ENCODE data around the gene IL6. TPM values are rescaled to one million over a fixed set of nuclear protein-coding genes. Genes with fewer than 3 reads are reported as not detected.

Gene IL6
- total RNA-seq, 1 experiment from 2014 or later = not detected

GRCh38 chr7:22723181-22723601 lies 3.8 kb upstream of the IL6 start:
- ChIA-PET CTCF (interaction anchor here (7.4 kb wide), 1 partner anchor 163 kb away, joined by 195 read pairs; no protein-coding TSS in a partner anchor), POLR2A (no interaction called here)
- no peak for DNase-seq (ENCODE audit: low read depth, low spot score)

GRCh38 chr7:22723637-22724036 lies 3.4 kb upstream of the IL6 start:
- Histone ChIP-seq H3K79me2 (ENCODE audit: insufficient read depth, low read length) (no peaks in the 10 kb centered on the region), H3K9ac (ENCODE audit: low read length) (no peak overlapping the region), H3K9me3 (ENCODE audit: control insufficient read depth in 1 of 2, insufficient read depth in 1 of 2, low read depth in 1 of 2, low read length in 2 of 2) (no peaks in the 10 kb centered on the region), H3K4me2 (ENCODE audit: low read length) (no peak overlapping the region), H3K27ac (ENCODE audit: low read depth, low read length) (no peak overlapping the region), H4K20me1 (ENCODE audit: insufficient read depth) (no peaks in the 10 kb centered on the region), H3K4me3 (replicated peaks in 1 of 2; ENCODE audit: low read depth in 1 of 2, low read length in 2 of 2) (no peak overlapping the region), H2AFZ (ENCODE audit: low read depth, low read length, poor library complexity, severe bottlenecking) (no peak overlapping the region), H3K36me3 (ENCODE audit: control insufficient read depth in 1 of 2, insufficient read depth in 2 of 2, low read length in 2 of 2) (no peaks in the 10 kb centered on the region), H3K4me1 (ENCODE audit: control insufficient read depth in 1 of 2, insufficient read depth in 2 of 2, low read length in 2 of 2) (peaks cover 0 to 12% of the 10 kb centered on the region in 2 experiments; a peak in 1 of 4 replicates), H3K27me3 (ENCODE audit: insufficient read depth, low read length) (no peaks in the 10 kb centered on the region), H3K9me2 (ENCODE audit: insufficient read depth) (no peaks in the 10 kb centered on the region)
- intact Hi-C loops (cut with micrococcal nuclease) = no loop called here
- ChIA-PET POLR2A (no interaction called here), CTCF (interaction anchor here (1.4 to 7.4 kb wide), 3 partner anchors 59 to 363 kb away, joined by 4 to 195 read pairs (median 5); no protein-coding TSS in a partner anchor), RAD21 (ENCODE audit: low non-redundant PET in 1 of 2, low total read pairs in 2 of 2, uncharacterized antibody in 2 of 2, unreplicated experiment in 2 of 2) (interaction anchor here in 1 of 2 experiments (1.2 kb wide), 1 partner anchor 163 kb away, joined by 3 read pairs; no protein-coding TSS in a partner anchor)
- ATAC-seq = no peak
- BruUV-seq (replicated peaks) = no TSS peak
- no peak for DNase-seq (ENCODE audit: low read depth, low spot score)
- TF ChIP-seq EZH2 (IDR thresholded peaks at IDR 0.05) = no peak
- no peak for TF ChIP-seq SP1 (IDR thresholded peaks at IDR 0.05; ENCODE audit: low read depth)
- no peak for TF ChIP-seq MAX (IDR thresholded peaks at IDR 0.05)
- no peak for TF ChIP-seq REST (IDR thresholded peaks at IDR 0.05; ENCODE audit: low read depth)
- TF ChIP-seq RAD21 (IDR thresholded peaks at IDR 0.05; ENCODE audit: low read depth) = no peak
- TF ChIP-seq ZNF274 (IDR thresholded peaks at IDR 0.05; ENCODE audit: low read depth, low read length) = no peak
- no peak for TF ChIP-seq EZH2phosphoT487 (IDR thresholded peaks at IDR 0.05; ENCODE audit: borderline replicate concordance)
- TF ChIP-seq ELF1 (IDR thresholded peaks at IDR 0.05; ENCODE audit: borderline replicate concordance, low read depth) = no peak
- no peak for TF ChIP-seq CBX3 (IDR thresholded peaks at IDR 0.05; ENCODE audit: low read depth)
- no peak for TF ChIP-seq ATF3 (IDR thresholded peaks at IDR 0.05)

More at GRCh38 chr7:22723181-22723601, 3.8 kb upstream of the IL6 start:
- H3K9ac ChIP-seq (ENCODE audit: low read length) = no peak overlapping the region
- no TSS peak for BruUV-seq (replicated peaks)
- H3K4me1 ChIP-seq (ENCODE audit: control insufficient read depth in 1 of 2, insufficient read depth in 2 of 2, low read length in 2 of 2) = peaks cover 0 to 12% of the 10 kb centered on the region in 2 experiments; a peak in 1 of 4 replicates
- H4K20me1 ChIP-seq (ENCODE audit: insufficient read depth) = no peaks in the 10 kb centered on the region
- no peaks in the 10 kb centered on the region for H3K9me3 ChIP-seq (ENCODE audit: control insufficient read depth in 1 of 2, insufficient read depth in 1 of 2, low read depth in 1 of 2, low read length in 2 of 2)
- H3K9me2 ChIP-seq (ENCODE audit: insufficient read depth) = no peaks in the 10 kb centered on the region
- no peak for ATAC-seq
- H3K4me3 ChIP-seq (replicated peaks in 1 of 2; ENCODE audit: low read depth in 1 of 2, low read length in 2 of 2) = no peak overlapping the region
- H2AFZ ChIP-seq (ENCODE audit: low read depth, low read length, poor library complexity, severe bottlenecking) = no peak overlapping the region
- intact Hi-C loops (cut with micrococcal nuclease) = no loop called here
- RAD21 ChIA-PET (ENCODE audit: low non-redundant PET in 1 of 2, low total read pairs in 2 of 2, uncharacterized antibody in 2 of 2, unreplicated experiment in 2 of 2) = no interaction called here
- no peak for TF ChIP-seq SRF (IDR thresholded peaks at IDR 0.05; ENCODE audit: low read depth)
- TF ChIP-seq EGR1 (IDR thresholded peaks at IDR 0.05; ENCODE audit: low read depth) = no peak
- TF ChIP-seq EZH2 (IDR thresholded peaks at IDR 0.05) = no peak
- no peak for TF ChIP-seq SIN3A (IDR thresholded peaks at IDR 0.05; ENCODE audit: low read depth)
- TF ChIP-seq YY1 (IDR thresholded peaks at IDR 0.05; ENCODE audit: extremely low read depth, insufficient replicate concordance, low read depth, low read length) = no peak
- TF ChIP-seq TCF7L2 (IDR thresholded peaks at IDR 0.05; ENCODE audit: borderline replicate concordance, extremely low read depth, insufficient read depth, insufficient read length) = no peak
- no peak for TF ChIP-seq ELF1 (IDR thresholded peaks at IDR 0.05; ENCODE audit: borderline replicate concordance, low read depth)
- no peak for TF ChIP-seq SP1 (IDR thresholded peaks at IDR 0.05; ENCODE audit: low read depth)
- TF ChIP-seq EZH2phosphoT487 (IDR thresholded peaks at IDR 0.05; ENCODE audit: borderline replicate concordance) = no peak
- no peak for TF ChIP-seq MAX (IDR thresholded peaks at IDR 0.05)
- H3K27me3 ChIP-seq (ENCODE audit: insufficient read depth, low read length) = no peaks in the 10 kb centered on the region
- H3K27ac ChIP-seq (ENCODE audit: low read depth, low read length) = no peak overlapping the region
- H3K79me2 ChIP-seq (ENCODE audit: insufficient read depth, low read length) = no peaks in the 10 kb centered on the region
- H3K4me2 ChIP-seq (ENCODE audit: low read length) = no peak overlapping the region
- H3K36me3 ChIP-seq (ENCODE audit: control insufficient read depth in 1 of 2, insufficient read depth in 2 of 2, low read length in 2 of 2) = no peaks in the 10 kb centered on the region

Measured in HCT116 (cell line).